Tibial artery (tissue), 4 donors: ENCODE measurements around the gene CEP104.

Source experiments
- DNase-seq, 2 donors: peaks; one replicate each; pipeline ENCODE4 v3.0.0-alpha.2; 2019
- H3K27ac ChIP-seq, 2 donors: fragments of 200-600 bp; sonication (generic) in 1 of 2; 1 replicate in 1 of 2; 2 replicates in 1 of 2; pipeline ENCODE4 v1.5.1; 2018 to 2019; ENCODE audit warnings: mild to moderate bottlenecking in 1 of 2
- H3K27me3 ChIP-seq, 2 donors: fragments of 200-600 bp; sonication (generic) in 1 of 2; one replicate each; pipeline versions ENCODE4 v1.5.1 to v1.6.0; 2016 to 2019
- H3K36me3 ChIP-seq, 3 donors: fragments of 200-600 bp; sonication (generic) in 2 of 3; one replicate each; pipeline ENCODE4 v1.5.1; 2016 to 2019; ENCODE audit warnings: mild to moderate bottlenecking in 2 of 3
- H3K4me1 ChIP-seq, 4 donors: fragments of 200-600 bp; sonication (generic) in 2 of 4; 1 replicate in 3 of 4; 2 replicates in 1 of 4; pipeline ENCODE4 v1.5.1; 2016 to 2019
- H3K4me3 ChIP-seq, 2 donors: fragments of 200-600 bp; sonication (generic) in 1 of 2; 1 replicate in 1 of 2; 2 replicates in 1 of 2; pipeline ENCODE4 v1.5.1; 2018 to 2019; ENCODE audit warnings: mild to moderate bottlenecking in 2 of 2
- H3K9me3 ChIP-seq, 3 donors: fragments of 200-600 bp; sonication (generic) in 1 of 3; one replicate each; pipeline ENCODE4 v1.5.1; 2016 to 2019
- CTCF ChIP-seq, 2 experiments: fragments of 200-600 bp in 1 of 2; fragments of 450-650 bp in 1 of 2; IDR thresholded peaks; one replicate each; pipeline ENCODE4 v1.5.1; 2017 to 2019; ENCODE audit warnings: antibody characterized with exemption in 2 of 2, mild to moderate bottlenecking in 1 of 2, moderate library complexity in 1 of 2
- intact Hi-C: fragments of 100-400 bp; cut with DNase I; formaldehyde crosslinking; loops from one replicate; pipeline ENCODE4 v1.15.0; 2023; ENCODE audit warnings: low total_unique reads

Gene CEP104

GRCh38 chr1:3780901-3781300 is 76.1 kb downstream of the CEP104 start:
- DNase-seq, result no peak
- Histone ChIP-seq H3K27me3 (no peaks in the 10 kb centered on the region), H3K4me1 (peaks cover 0 to under 1% (median 0%) of the 10 kb centered on the region in 4 donors), H3K36me3 (peaks cover 63 to 76% (median 73%) of the 10 kb centered on the region in 3 donors), H3K27ac (no peak overlapping the region), H3K4me3 (no peak overlapping the region), H3K9me3 (no peaks in the 10 kb centered on the region)
- TF ChIP-seq CTCF (IDR thresholded peaks at IDR 0.05), result no peak
- intact Hi-C loops, result no loop called here

DNA sequence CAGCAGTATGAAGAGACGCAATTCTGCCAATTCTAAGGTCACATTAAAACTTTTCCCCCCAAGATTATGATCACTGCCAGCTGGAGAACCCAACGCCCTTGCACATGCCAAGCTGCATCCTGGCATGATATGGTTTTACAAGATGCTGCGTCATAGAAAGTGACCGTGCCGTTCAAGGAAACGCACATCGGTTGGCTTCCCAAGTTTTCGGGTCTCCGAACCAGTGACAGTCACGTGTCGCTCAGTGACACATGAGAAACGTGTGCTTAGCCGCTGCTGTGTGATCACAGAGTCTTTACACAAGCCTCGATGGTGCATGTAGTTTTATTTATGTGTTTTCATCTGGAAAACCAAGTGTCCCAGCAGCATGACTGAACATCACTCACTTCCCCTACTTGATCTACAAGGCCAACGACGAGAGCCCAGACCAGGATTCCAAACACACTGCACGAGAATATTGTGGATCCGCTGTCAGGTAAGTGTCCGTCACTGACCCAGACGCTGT is 77.0 kb downstream of the CEP104 start:
- Histone ChIP-seq H3K4me3 (no peak overlapping the region), H3K27me3 (no peaks in the 10 kb centered on the region), H3K9me3 (no peaks in the 10 kb centered on the region), H3K36me3 (peaks cover 53 to 66% (median 64%) of the 10 kb centered on the region in 3 donors), H3K4me1 (peaks cover 0 to 10% (median 0%) of the 10 kb centered on the region in 4 donors), H3K27ac (no peak overlapping the region)
- no peak for TF ChIP-seq CTCF (IDR thresholded peaks at IDR 0.05)
- DNase-seq, result no peak
- intact Hi-C loops, result no loop called here

GRCh38 chr1:3779265-3779911 is 77.6 kb downstream of the CEP104 start:
- peaks cover 0 to 16% (median 0%) of the 10 kb centered on the region in 4 donors for H3K4me1 ChIP-seq
- no peaks in the 10 kb centered on the region for H3K9me3 ChIP-seq
- peaks cover 48 to 61% (median 58%) of the 10 kb centered on the region in 3 donors for H3K36me3 ChIP-seq
- no peaks in the 10 kb centered on the region for H3K27me3 ChIP-seq
- H3K4me3 ChIP-seq, result no peak overlapping the region
- no peak overlapping the region for H3K27ac ChIP-seq
- no peak for TF ChIP-seq CTCF (IDR thresholded peaks at IDR 0.05)
- DNase-seq, result no peak
- intact Hi-C loops, result no loop called here

DNA sequence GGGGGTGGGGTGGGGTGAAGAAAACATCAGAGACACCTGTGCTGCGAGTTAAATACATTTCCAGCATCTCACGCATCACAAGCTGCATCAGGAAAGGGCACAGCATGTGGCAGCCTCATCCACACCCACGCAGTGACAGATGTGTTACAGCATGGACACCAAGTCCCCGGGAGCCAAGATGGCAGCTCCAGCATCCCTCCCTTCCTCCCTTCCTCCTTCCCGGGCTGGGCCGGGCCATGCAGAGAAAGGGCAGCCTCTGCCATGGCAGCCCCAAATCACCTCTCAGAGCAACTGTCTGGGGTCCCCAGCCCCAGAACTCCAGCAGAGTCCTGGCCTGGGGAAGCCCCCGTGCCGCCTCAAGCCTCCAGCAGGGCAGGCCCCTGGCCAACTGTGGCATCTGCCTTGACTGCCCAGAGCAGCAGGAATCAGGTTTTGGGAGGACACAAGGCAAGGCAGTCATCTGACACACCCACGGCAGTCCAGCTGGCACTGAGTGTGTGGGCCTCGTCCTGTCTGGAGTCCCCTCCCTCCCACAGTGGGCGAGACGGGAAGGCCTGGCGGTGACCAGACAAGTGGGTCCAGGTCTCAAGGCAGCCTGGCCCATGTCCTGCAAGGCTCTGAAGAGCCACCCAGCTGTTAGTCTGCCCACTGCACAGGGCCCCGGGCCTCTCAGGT is 78.3 kb downstream of the CEP104 start:
- Histone ChIP-seq H3K27ac (no peak overlapping the region), H3K9me3 (no peaks in the 10 kb centered on the region), H3K4me1 (peaks cover 0 to 22% (median 2%) of the 10 kb centered on the region in 4 donors), H3K4me3 (no peak overlapping the region), H3K36me3 (peaks cover 41 to 54% (median 51%) of the 10 kb centered on the region in 3 donors), H3K27me3 (no peaks in the 10 kb centered on the region)
- TF ChIP-seq CTCF (IDR thresholded peaks at IDR 0.05), result no peak
- intact Hi-C loops, result no loop called here
- DNase-seq, result no peak

DNA sequence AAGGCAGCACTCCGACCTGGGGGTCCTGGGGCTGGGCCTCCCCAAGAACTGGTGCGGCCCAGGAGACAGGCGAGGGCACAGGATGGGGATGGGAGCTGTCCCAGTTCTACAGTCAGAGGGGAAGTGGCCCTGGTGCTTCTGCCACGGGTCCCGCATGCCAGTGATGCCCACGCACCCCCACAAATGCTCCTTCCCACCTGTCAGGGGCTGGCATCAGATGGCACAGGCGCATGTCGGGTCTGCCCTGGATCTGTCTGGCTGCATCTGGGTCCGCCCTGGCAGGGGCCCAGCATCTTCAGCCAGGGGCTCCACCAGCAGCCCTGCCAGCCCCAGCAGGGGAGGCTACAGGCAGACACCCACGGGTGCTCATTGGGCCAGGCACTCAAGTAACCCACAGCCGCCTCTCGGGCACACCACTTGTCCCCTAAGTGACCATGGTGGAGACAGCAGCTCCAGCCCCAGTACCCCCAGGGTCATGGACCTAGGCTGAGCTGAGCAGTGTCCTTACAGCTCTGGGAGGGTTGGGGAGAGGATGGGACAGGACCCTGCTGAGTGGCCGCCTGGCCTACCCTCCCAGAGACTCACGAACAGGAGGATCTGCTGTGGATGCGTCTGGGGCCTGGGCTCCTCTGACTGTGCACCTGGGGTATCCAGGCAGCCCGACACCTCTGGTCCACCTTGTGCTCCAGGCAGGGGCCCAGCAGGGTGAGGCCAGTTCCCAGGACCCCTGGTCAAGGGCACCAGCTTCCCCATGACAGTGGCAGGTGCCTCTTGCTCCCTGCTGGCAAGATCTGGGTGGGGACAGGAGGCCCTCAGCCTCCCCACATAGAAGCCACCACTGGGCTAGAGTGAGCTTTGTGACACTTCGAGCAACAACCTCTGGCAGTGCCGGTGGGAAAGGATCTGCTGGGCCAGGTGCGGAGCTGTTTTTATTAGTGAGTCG is 79.1 kb downstream of the CEP104 start:
- H3K36me3 ChIP-seq, result peaks cover 35 to 46% (median 43%) of the 10 kb centered on the region in 3 donors
- H3K27me3 ChIP-seq, result no peaks in the 10 kb centered on the region
- intact Hi-C loops, result no loop called here

More for the DNA sequence above, 79.1 kb downstream of the CEP104 start:
- H3K4me3 ChIP-seq, result no peak overlapping the region
- no peaks in the 10 kb centered on the region for H3K9me3 ChIP-seq
- no peak overlapping the region for H3K27ac ChIP-seq
- TF ChIP-seq CTCF (IDR thresholded peaks at IDR 0.05), result no peak
- DNase-seq, result no peak
- H3K4me1 ChIP-seq, result peaks cover 0 to 31% (median 9%) of the 10 kb centered on the region in 4 donors
